ENCODE results near the gene FASTKD1.
"Not testable (repeated sequence)": the region's sequence is repeated elsewhere in the genome, so short reads cannot be mapped to it uniquely, and the experiment has no call there.

The FASTKD1 gene

DNA sequence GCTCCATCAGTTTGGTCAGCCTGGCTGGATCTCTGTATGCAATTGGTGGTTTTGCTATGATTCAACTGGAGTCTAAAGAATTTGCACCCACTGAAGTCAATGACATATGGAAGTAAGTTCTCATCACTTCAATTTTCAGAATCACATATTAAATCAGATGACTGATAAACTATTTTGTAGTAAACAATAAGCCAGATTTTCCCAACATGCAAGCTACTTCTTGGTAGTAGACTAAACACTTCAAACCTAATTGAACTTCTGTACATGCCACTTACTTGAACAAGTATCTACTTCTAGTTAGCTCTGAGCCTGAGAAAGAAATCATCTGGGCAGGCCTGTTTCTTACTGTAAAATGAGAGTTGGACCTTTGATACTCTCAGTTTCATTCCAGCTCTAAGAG, 52.8 kb downstream of the FASTKD1 start:
- in situ Hi-C loops (cut with MboI; ENCODE audit: low pct_unique_long_range_greater_than_20kb, low sequenced_read_pairs, unreplicated experiment): no loop called here
- no peak for DNase-seq (ENCODE audit: low spot score)
- TF ChIP-seq, protein P1, sequence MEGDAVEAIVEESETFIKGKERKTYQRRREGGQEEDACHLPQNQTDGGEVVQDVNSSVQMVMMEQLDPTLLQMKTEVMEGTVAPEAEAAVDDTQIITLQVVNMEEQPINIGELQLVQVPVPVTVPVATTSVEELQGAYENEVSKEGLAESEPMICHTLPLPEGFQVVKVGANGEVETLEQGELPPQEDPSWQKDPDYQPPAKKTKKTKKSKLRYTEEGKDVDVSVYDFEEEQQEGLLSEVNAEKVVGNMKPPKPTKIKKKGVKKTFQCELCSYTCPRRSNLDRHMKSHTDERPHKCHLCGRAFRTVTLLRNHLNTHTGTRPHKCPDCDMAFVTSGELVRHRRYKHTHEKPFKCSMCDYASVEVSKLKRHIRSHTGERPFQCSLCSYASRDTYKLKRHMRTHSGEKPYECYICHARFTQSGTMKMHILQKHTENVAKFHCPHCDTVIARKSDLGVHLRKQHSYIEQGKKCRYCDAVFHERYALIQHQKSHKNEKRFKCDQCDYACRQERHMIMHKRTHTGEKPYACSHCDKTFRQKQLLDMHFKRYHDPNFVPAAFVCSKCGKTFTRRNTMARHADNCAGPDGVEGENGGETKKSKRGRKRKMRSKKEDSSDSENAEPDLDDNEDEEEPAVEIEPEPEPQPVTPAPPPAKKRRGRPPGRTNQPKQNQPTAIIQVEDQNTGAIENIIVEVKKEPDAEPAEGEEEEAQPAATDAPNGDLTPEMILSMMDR (IDR thresholded peaks at IDR 0.05; ENCODE audit: extremely low read depth, insufficient read depth, missing control alignments): no peak

DNA sequence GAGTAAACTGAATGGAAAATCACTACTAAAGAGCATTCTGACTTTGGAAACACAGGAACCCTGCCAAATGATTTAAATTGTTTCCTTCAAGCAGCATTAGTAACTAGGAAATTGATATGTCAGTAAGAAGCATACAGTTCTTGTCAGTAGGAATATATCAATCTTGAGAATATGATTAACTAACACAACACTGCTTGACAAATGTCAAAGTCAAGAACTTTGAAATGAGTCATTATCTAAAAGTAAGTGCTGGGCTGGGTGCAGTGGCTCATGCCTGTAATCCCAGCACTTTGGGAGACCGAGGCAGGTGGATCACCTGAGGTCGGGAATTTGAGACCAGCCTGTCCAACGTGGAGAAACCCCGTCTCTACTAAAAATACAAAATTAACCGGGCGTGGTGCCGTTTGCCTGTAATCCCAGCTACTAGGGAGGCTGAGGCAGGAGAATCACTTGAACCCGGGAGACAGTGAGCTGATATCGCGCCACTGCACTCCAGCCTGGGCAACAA, 57.1 kb downstream of the FASTKD1 start:
- DNase-seq (ENCODE audit: low spot score); in situ Hi-C loops (cut with MboI; ENCODE audit: low pct_unique_long_range_greater_than_20kb, low sequenced_read_pairs, unreplicated experiment): not testable (repeated sequence)

DNA sequence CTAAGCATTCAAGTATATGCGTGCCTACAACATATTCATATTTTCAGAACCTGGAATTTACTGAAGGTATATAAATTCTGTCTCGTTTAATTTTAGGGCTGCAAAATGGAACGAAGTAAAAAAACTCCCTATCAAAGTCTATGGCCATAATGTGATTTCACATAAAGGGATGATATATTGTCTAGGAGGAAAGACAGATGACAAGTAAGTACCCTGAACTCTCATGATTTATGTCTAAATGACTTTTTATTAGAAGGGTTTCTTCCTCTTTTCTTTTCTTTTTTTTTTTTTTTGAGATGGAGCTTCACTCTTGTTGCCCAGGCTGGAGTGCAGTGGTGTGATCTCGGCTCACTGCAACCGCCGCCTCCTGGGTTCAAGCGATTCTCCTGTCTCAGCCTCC, 58.9 kb downstream of the FASTKD1 start:
- DNase-seq (ENCODE audit: low spot score): not testable (repeated sequence)

DNA sequence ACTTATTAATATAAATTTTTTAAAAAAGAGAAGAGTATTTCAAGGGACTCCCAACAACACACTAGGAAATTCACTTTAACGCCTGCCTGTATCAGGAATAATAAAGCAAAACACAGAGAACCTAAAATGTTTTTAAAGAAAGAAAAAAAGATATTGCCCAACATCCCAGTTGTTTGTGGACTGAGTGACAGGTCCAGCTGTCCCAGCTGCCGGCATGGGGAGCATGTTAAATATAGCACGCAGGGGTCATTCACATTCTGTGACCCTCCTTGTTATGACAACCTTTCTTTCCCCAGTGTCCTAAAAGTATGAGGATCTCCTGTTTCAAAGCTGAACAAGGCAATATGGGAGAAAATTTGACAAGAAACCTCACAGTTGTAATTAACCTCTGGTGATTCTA, 59.7 kb downstream of the FASTKD1 start:
- in situ Hi-C loops (cut with MboI; ENCODE audit: low pct_unique_long_range_greater_than_20kb, low sequenced_read_pairs, unreplicated experiment): no loop called here
- DNase-seq (ENCODE audit: low spot score): no peak
- TF ChIP-seq, protein P1 (IDR thresholded peaks at IDR 0.05; ENCODE audit: extremely low read depth, insufficient read depth, missing control alignments): no peak

More for the DNA sequence above, 58.9 kb downstream of the FASTKD1 start:
- in situ Hi-C loops (cut with MboI; ENCODE audit: low pct_unique_long_range_greater_than_20kb, low sequenced_read_pairs, unreplicated experiment): not testable (repeated sequence)

DNA sequence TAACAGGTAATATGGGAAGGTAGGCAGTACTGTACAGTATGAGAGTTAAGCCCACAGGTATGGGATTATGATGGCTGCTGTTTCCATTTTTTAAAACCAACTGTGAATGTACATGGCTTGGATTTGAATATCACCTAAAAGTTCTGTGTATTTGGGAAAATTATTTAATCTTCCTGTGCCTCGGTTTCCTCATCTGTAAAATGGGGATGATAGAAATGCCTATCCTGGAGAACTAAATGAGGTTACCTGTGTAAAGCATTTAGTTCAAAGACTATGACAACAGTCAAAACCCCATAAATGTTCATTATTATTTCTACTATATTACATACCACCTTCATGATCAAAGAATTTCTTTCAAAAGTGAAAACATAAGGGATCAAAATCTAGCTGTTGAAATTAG, 60.6 kb downstream of the FASTKD1 start:
- in situ Hi-C loops (cut with MboI; ENCODE audit: low pct_unique_long_range_greater_than_20kb, low sequenced_read_pairs, unreplicated experiment): no loop called here
- TF ChIP-seq, protein P1 (IDR thresholded peaks at IDR 0.05; ENCODE audit: extremely low read depth, insufficient read depth, missing control alignments): no peak
- DNase-seq (ENCODE audit: low spot score): no peak

DNA sequence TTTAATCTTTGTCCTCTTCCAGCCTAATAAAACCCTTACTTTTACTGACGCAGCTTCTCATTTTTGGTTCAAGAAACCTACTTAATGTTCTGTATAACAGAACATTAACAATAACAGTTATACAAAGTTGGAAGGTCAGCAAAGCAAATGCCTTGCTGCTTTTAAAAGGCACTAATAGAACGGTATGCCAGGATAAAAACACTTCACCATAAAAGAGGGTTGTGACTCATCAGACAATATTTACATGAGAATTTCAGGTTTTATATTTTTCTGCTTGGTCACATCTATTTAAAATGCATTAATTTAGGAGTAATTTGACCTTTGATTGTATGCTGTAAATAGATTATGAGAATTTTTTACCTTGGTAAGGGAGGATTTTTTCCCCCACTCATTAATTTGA, 61.1 kb downstream of the FASTKD1 start:
- in situ Hi-C loops (cut with MboI; ENCODE audit: low pct_unique_long_range_greater_than_20kb, low sequenced_read_pairs, unreplicated experiment): no loop called here
- no peak for DNase-seq (ENCODE audit: low spot score)
- TF ChIP-seq, protein P1 (IDR thresholded peaks at IDR 0.05; ENCODE audit: extremely low read depth, insufficient read depth, missing control alignments): no peak

DNA sequence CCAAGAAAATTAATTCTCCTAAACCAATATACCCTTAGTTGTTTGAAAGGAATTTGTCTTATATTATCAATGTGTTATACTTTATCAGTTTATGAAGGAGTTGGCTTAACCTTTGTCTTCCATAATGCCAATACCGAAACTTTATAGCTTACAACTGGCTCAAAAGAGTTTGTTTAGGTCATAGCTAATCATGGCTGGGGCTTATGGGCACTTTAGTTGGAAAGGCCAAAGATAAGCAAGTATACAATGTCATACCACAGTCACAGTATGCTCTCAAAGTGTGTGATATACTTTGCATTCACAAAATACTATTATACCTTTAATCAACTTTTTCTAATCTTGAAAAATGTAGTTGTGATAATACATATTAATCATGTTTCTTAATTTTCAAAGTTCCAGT, 61.8 kb downstream of the FASTKD1 start:
- TF ChIP-seq, protein P1 (IDR thresholded peaks at IDR 0.05; ENCODE audit: extremely low read depth, insufficient read depth, missing control alignments): no peak
- in situ Hi-C loops (cut with MboI; ENCODE audit: low pct_unique_long_range_greater_than_20kb, low sequenced_read_pairs, unreplicated experiment): no loop called here
- DNase-seq (ENCODE audit: low spot score): no peak

DNA sequence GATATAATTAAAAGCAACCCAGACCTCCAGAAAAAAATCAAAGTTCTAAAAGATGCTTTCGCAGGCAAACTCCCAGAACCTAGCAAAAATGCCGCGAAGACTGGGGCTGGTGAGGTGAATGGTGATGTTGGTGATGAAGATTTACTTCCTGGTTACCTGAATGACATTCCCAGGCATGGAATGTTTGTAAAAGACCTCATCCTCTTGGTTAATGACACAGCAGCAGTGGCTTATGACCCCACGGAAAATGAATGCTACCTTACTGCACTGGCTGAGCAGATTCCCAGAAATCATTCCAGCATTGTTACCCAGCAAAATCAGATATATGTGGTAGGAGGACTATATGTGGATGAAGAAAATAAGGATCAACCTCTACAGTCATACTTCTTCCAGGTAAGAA, 63.2 kb downstream of the FASTKD1 start:
- in situ Hi-C loops (cut with MboI; ENCODE audit: low pct_unique_long_range_greater_than_20kb, low sequenced_read_pairs, unreplicated experiment): no loop called here
- no peak for DNase-seq (ENCODE audit: low spot score)
- TF ChIP-seq, protein P1 (IDR thresholded peaks at IDR 0.05; ENCODE audit: extremely low read depth, insufficient read depth, missing control alignments): no peak
